Neural progenitor cell (in vitro differentiated cells): Measurements from ENCODE around the gene CTSG.

ENCODE experiments used
- CTCF ChIP-seq: fragments of 200-600 bp; sonication (generic); IDR thresholded peaks from 2 replicates; pipeline ENCODE4 v1.5.1; 2017; ENCODE audit warnings: antibody characterized with exemption, mild to moderate bottlenecking
- EZH2phosphoT487 ChIP-seq: fragments of 200-600 bp; sonication (generic); IDR thresholded peaks from 2 replicates; pipeline ENCODE4 v1.6.1; 2017; ENCODE audit warnings: antibody characterized with exemption

GRCh38 chr14:24597403-24597802 lies 21.4 kb upstream of the CTSG start:
- TF ChIP-seq CTCF (no peak), EZH2phosphoT487 (no peak)
